Progenitor cell of endocrine pancreas (in vitro differentiated cells): ENCODE results near the gene NOP56. TPM values are rescaled to one million over a fixed set of nuclear protein-coding genes. Genes with fewer than 3 reads are reported as not detected.

Experiments
- DNase-seq: peaks from one replicate; pipeline ENCODE4 v3.0.0; 2021; ENCODE audit warnings: low spot score; ENCODE audit not compliant: unreplicated experiment
- H3K27ac Mint-ChIP-seq: 2 replicates; pipeline ENCODE4 v1.8.0; 2021; ENCODE audit warnings: mild to moderate bottlenecking, moderate library complexity, mixed read lengths
- H3K27me3 Mint-ChIP-seq: 2 replicates; pipeline ENCODE4 v1.8.0; 2021; ENCODE audit warnings: mixed read lengths
- H3K36me3 Mint-ChIP-seq: 2 replicates; pipeline ENCODE4 v1.8.0; 2022; ENCODE audit warnings: mixed read lengths; ENCODE audit not compliant: insufficient read depth
- H3K4me1 Mint-ChIP-seq: 2 replicates; pipeline ENCODE4 v1.8.0; 2021; ENCODE audit warnings: low read depth, mixed read lengths
- H3K4me3 Mint-ChIP-seq: 2 replicates; pipeline ENCODE4 v1.8.0; 2021; ENCODE audit warnings: low read depth, mild to moderate bottlenecking, moderate library complexity, mixed read lengths
- H3K9me3 Mint-ChIP-seq: 2 replicates; pipeline ENCODE4 v1.8.0; 2021; ENCODE audit warnings: low read depth, mixed read lengths
- total RNA-seq: library from RNA; stranded (reverse); gene quantifications from 2 replicates; pipeline ENCODE4 v1.2.1, GENCODE V29; 2021
- TF ChIP-seq, protein P1 (sequence below): fragments of 200-600 bp; sonication (generic); IDR thresholded peaks from one replicate; pipeline ENCODE4 v1.5.0; 2021; ENCODE audit warnings: antibody characterized with exemption, mild to moderate bottlenecking; ENCODE audit not compliant: unreplicated experiment

NOP56 gene
- total RNA-seq, 1 donor from 2014 or later: 271 TPM

DNA sequence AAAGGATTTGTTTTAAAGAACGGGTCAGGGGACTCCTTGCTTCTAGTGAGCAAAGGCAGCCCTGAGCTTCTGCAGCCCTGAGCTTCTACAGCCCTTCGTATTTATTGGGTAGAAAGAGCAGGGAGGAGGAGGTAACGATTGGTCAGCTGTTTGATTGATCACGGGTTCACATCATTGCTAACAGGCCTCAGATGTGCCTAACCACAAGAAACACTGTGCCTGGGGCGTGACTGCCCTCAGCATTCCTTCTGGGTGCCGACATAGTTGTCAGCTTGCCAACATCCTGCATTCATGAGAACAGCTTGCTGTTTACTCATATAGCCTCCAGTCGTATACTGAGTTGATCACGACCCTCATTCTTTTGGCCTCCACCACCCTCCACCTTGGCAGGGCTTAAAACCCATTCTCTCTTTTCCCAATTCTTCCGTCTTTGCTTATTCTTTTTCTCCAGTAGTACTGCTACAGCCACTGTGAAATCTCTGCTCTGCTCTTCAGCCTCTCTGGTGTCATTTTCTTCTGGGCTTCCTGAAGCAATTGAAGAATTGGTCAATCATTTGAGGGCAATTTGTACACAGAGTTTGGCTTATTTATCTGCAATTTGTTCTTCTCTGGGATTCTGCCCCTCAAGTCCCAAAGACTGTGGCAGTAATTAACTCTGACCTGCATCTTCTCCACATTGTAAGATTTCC is 25.4 kb upstream of the NOP56 start:
- Mint-ChIP-seq H3K27me3 (peaks cover 34% of the 10 kb centered on the region), H3K4me3 (no peak overlapping the region), H3K9me3 (peaks cover 5% of the 10 kb centered on the region), H3K36me3 (no peaks in the 10 kb centered on the region), H3K4me1 (no peaks in the 10 kb centered on the region), H3K27ac (no peak overlapping the region)
- no peak for DNase-seq
- TF ChIP-seq, protein P1, sequence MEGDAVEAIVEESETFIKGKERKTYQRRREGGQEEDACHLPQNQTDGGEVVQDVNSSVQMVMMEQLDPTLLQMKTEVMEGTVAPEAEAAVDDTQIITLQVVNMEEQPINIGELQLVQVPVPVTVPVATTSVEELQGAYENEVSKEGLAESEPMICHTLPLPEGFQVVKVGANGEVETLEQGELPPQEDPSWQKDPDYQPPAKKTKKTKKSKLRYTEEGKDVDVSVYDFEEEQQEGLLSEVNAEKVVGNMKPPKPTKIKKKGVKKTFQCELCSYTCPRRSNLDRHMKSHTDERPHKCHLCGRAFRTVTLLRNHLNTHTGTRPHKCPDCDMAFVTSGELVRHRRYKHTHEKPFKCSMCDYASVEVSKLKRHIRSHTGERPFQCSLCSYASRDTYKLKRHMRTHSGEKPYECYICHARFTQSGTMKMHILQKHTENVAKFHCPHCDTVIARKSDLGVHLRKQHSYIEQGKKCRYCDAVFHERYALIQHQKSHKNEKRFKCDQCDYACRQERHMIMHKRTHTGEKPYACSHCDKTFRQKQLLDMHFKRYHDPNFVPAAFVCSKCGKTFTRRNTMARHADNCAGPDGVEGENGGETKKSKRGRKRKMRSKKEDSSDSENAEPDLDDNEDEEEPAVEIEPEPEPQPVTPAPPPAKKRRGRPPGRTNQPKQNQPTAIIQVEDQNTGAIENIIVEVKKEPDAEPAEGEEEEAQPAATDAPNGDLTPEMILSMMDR: no peak

DNA sequence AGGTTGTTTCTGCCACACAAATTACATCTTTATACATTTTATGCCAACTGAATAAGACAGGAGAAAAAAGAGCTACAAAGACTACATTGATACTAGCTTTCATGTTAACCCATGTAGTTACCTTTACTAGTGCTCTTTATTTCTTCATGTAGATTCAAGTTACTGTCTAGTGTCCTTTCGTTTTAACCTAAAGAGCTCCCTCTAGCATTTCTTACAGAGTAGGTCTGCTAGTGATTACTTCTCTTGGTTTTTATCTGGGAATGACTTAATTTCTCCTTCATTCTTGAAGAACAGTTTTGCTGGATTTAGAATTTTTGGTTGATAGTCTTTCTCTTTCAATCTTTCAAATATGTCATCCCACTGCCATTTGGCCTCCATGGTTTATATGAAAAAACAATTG is 21.2 kb upstream of the NOP56 start:
- Mint-ChIP-seq H3K27me3 (peaks cover 38% of the 10 kb centered on the region), H3K27ac (no peak overlapping the region), H3K9me3 (peaks cover 5% of the 10 kb centered on the region), H3K4me1 (no peaks in the 10 kb centered on the region), H3K36me3 (no peaks in the 10 kb centered on the region), H3K4me3 (no peak overlapping the region)
- no peak for DNase-seq
- TF ChIP-seq, protein P1: no peak

DNA sequence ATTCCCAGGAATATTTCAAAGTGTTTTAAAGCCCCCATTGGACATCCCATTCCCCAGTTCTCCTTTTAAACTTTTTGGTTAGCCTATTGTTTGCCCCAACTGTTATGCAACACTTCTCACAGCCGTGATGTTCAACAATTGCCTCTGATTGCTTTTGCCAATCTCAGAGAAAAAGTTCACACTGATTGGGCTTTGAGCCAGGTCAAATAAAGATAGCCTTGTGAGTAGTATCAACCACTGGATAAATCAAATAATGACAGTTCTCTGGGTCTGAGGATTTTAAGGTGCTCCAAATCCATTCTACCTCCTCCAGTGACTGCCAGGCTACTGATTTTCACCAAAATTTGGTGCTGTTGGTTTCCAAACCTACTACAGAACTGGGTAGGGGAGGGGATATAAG is 19.1 kb upstream of the NOP56 start:
- TF ChIP-seq, protein P1: no peak
- no peak overlapping the region for H3K4me3 Mint-ChIP-seq
- no peaks in the 10 kb centered on the region for H3K36me3 Mint-ChIP-seq
- H3K27ac Mint-ChIP-seq: no peak overlapping the region
- H3K4me1 Mint-ChIP-seq: no peaks in the 10 kb centered on the region
- H3K9me3 Mint-ChIP-seq: no peaks in the 10 kb centered on the region
- peaks cover 37% of the 10 kb centered on the region for H3K27me3 Mint-ChIP-seq
- no peak for DNase-seq

GRCh38 chr20:2637246-2637645 is 15.2 kb upstream of the NOP56 start:
- no peaks in the 10 kb centered on the region for H3K9me3 Mint-ChIP-seq
- no peak for DNase-seq
- no peaks in the 10 kb centered on the region for H3K4me1 Mint-ChIP-seq
- no peak overlapping the region for H3K4me3 Mint-ChIP-seq
- no peaks in the 10 kb centered on the region for H3K36me3 Mint-ChIP-seq
- H3K27me3 Mint-ChIP-seq: peaks cover 31% of the 10 kb centered on the region
- no peak overlapping the region for H3K27ac Mint-ChIP-seq
- TF ChIP-seq, protein P1: no peak

DNA sequence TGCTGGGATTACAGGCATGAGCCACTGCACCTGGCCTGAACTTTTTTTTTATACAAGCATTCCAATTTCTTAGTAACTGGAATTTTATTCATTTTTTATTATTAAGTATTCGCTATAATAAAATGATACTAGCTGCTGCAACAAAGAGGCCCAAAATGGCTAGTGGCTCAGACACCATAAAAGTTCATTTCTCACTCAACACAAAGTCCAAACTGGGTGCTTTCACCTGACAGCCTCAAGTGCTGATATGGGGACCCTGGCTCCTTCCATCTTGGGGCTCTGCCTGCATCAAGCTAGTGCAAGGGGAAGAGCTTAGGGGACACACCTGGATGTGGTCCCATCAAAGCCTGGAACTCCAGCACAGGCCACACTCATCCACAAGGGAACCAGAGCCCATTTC is 12.2 kb upstream of the NOP56 start:
- Mint-ChIP-seq H3K4me3 (no peak overlapping the region), H3K4me1 (no peaks in the 10 kb centered on the region), H3K27ac (no peak overlapping the region), H3K27me3 (peaks cover 17% of the 10 kb centered on the region), H3K36me3 (no peaks in the 10 kb centered on the region), H3K9me3 (no peaks in the 10 kb centered on the region)
- TF ChIP-seq, protein P1: no peak
- DNase-seq: no peak
